ENCODE measurements around the gene XAF1. TPM values are rescaled to one million over a fixed set of nuclear protein-coding genes. Genes with fewer than 3 reads are reported as not detected.

Gene XAF1
- total RNA-seq, 4 donors from 2014 or later, result 6.1 to 15.7 (median 9.8) TPM

GRCh38 chr17:6787081-6787693 lies 31.3 kb downstream of the XAF1 start:
- ATAC-seq (no peak), DNase-seq (no peak)
- TF ChIP-seq CTCF (IDR thresholded peaks at IDR 0.05 in 4 of 5, conservative IDR thresholded peaks at IDR 0.05 in 1 of 5) (no peak), POLR2A (IDR thresholded peaks at IDR 0.05) (no peak)
- Histone ChIP-seq H3K4me1 (no peaks in the 10 kb centered on the region), H3K36me3 (no peaks in the 10 kb centered on the region), H3K9me3 (no peaks in the 10 kb centered on the region), H3K27ac (no peak overlapping the region), H3K27me3 (peaks cover 5 to 6% (median 6%) of the 10 kb centered on the region in 3 donors), H3K4me3 (no peak overlapping the region)
- intact Hi-C loops (cut with DNase I; ENCODE audit: low total_unique reads), result no loop called here
- in situ Hi-C loops (cut with MboI; ENCODE audit: low sequenced_read_pairs in 4 of 4), result loop anchor here in 1 of 4 donors (25.0 kb wide), 1 partner anchor 100 kb away; no protein-coding TSS in a partner anchor

GRCh38 chr17:6789146-6789545 lies 33.3 kb downstream of the XAF1 start:
- no peak for TF ChIP-seq CTCF (IDR thresholded peaks at IDR 0.05 in 4 of 5, conservative IDR thresholded peaks at IDR 0.05 in 1 of 5)
- TF ChIP-seq POLR2A (IDR thresholded peaks at IDR 0.05), result no peak
- Histone ChIP-seq H3K27me3 (peaks cover 4 to 11% (median 5%) of the 10 kb centered on the region in 3 donors), H3K27ac (no peak overlapping the region), H3K4me1 (no peaks in the 10 kb centered on the region), H3K36me3 (no peaks in the 10 kb centered on the region), H3K4me3 (no peak overlapping the region), H3K9me3 (no peaks in the 10 kb centered on the region)
- ATAC-seq (no peak), DNase-seq (no peak)
- in situ Hi-C loops (cut with MboI; ENCODE audit: low sequenced_read_pairs in 4 of 4) (loop anchor here in 1 of 4 donors (25.0 kb wide), 1 partner anchor 102 kb away; no protein-coding TSS in a partner anchor), intact Hi-C loops (cut with DNase I; ENCODE audit: low total_unique reads) (no loop called here)

GRCh38 chr17:6793748-6794493 lies 38.1 kb downstream of the XAF1 start:
- Histone ChIP-seq H3K36me3 (no peaks in the 10 kb centered on the region), H3K27me3 (peaks cover 5 to 9% (median 5%) of the 10 kb centered on the region in 3 donors), H3K4me3 (no peak overlapping the region), H3K9me3 (no peaks in the 10 kb centered on the region), H3K27ac (no peak overlapping the region), H3K4me1 (no peaks in the 10 kb centered on the region)
- in situ Hi-C loops (cut with MboI; ENCODE audit: low sequenced_read_pairs in 4 of 4), result loop anchor here in 1 of 4 donors (25.0 kb wide), 1 partner anchor 107 kb away; no protein-coding TSS in a partner anchor
- no peak for DNase-seq
- intact Hi-C loops (cut with DNase I; ENCODE audit: low total_unique reads), result no loop called here
- ATAC-seq, result no peak
- TF ChIP-seq POLR2A (IDR thresholded peaks at IDR 0.05), result no peak
- TF ChIP-seq CTCF (IDR thresholded peaks at IDR 0.05 in 4 of 5, conservative IDR thresholded peaks at IDR 0.05 in 1 of 5), result no peak

GRCh38 chr17:6796017-6796886 lies 40.4 kb downstream of the XAF1 start:
- Histone ChIP-seq H3K4me3 (no peak overlapping the region), H3K9me3 (no peaks in the 10 kb centered on the region), H3K4me1 (no peaks in the 10 kb centered on the region), H3K36me3 (no peaks in the 10 kb centered on the region), H3K27me3 (peaks cover 0 to 5% (median 3%) of the 10 kb centered on the region in 3 donors), H3K27ac (no peak overlapping the region)
- DNase-seq (no peak), ATAC-seq (no peak)
- intact Hi-C loops (cut with DNase I; ENCODE audit: low total_unique reads) (no loop called here), in situ Hi-C loops (cut with MboI; ENCODE audit: low sequenced_read_pairs in 4 of 4) (loop anchor here in 1 of 4 donors (25.0 kb wide), 1 partner anchor 109 kb away; no protein-coding TSS in a partner anchor)
- TF ChIP-seq POLR2A (IDR thresholded peaks at IDR 0.05), result no peak
- TF ChIP-seq CTCF (IDR thresholded peaks at IDR 0.05 in 4 of 5, conservative IDR thresholded peaks at IDR 0.05 in 1 of 5), result no peak

Data from gastrocnemius medialis (tissue), 4 donors.